Lower leg skin (tissue), 4 donors: Measurements from ENCODE around the gene LMBRD1. TPM values are rescaled to one million over a fixed set of nuclear protein-coding genes. Genes with fewer than 3 reads are reported as not detected.

ENCODE experiments used
- DNase-seq, 2 donors: peaks; one replicate each; pipeline ENCODE4 v3.0.0-alpha.2; 2019; ENCODE audit warnings: low spot score in 2 of 2
- H3K4me3 ChIP-seq: fragments of 200-600 bp; sonication (generic); 2 replicates; pipeline ENCODE4 v1.5.1; 2017; ENCODE audit warnings: mild to moderate bottlenecking, low read depth; ENCODE audit not compliant: poor library complexity, severe bottlenecking
- CTCF ChIP-seq, 3 donors: fragments of 450-650 bp; IDR thresholded peaks; one replicate each; pipeline ENCODE4 v1.5.1; 2016; ENCODE audit warnings: antibody characterized with exemption in 3 of 3, mild to moderate bottlenecking in 3 of 3, moderate library complexity in 2 of 3
- POLR2A ChIP-seq, 2 donors: fragments of 450-650 bp; IDR thresholded peaks; one replicate each; pipeline ENCODE4 v1.6.1; 2016 to 2017; ENCODE audit warnings: antibody characterized with exemption in 2 of 2, mild to moderate bottlenecking in 1 of 2, moderate library complexity in 1 of 2
- whole genome bisulfite sequencing, 2 donors: methylation state at CpG; one replicate each; pipeline ENCODE4 v1.1.5; 2018; 5-methylcytosine and 5-hydroxymethylcytosine counted together
- intact Hi-C: fragments of 100-400 bp; cut with DNase I; formaldehyde crosslinking; loops from one replicate; pipeline ENCODE4 v1.15.0; 2023; ENCODE audit warnings: low total_unique reads
- total RNA-seq, 4 donors: library from RNA; depleted of rRNA; stranded (reverse); fragments of >200 nt; gene quantifications; one replicate each; pipeline ENCODE4 v1.1.0, GENCODE V29; 2016

The LMBRD1 gene
- 10 to 100 TPM; 61.1 to 67.4 (median 65.0) TPM for total RNA-seq

- WGBS, 2 donors: 1 to 2% methylated on average over 34 to 35 of the region's 39 CpGs
- TF ChIP-seq CTCF (IDR thresholded peaks at IDR 0.05) (no peak), POLR2A (IDR thresholded peaks at IDR 0.05) (no peak)
- H3K4me3 ChIP-seq: peak within 1 kb of the TSS; percentile 73
- intact Hi-C loops: no loop called here
- peak; percentile 96 to 99 for DNase-seq
Measured at GRCh38 chr6:69796642-69797390, at the start of gene LMBRD1. LMBRD1 (minus strand) TSS chr6:69797010; CDS start chr6:69796881, 129 bp downstream.

- WGBS, 2 donors: 93 to 95% methylated on average over 2 of the region's 2 CpGs
- intact Hi-C loops: no loop called here
- TF ChIP-seq CTCF (IDR thresholded peaks at IDR 0.05): no peak
- no peak for TF ChIP-seq POLR2A (IDR thresholded peaks at IDR 0.05)
Measured at GRCh38 chr6:69846312-69846711, 49.5 kb upstream of the LMBRD1 start.

GRCh38 chr6:69843189-69843588 is 46.4 kb upstream of the LMBRD1 start:
- 68 to 80% methylated on average over 1 of the region's 1 CpG for WGBS, 2 donors

More at GRCh38 chr6:69846312-69846711, 49.5 kb upstream of the LMBRD1 start:
- no peak for DNase-seq
- no peak overlapping the region for H3K4me3 ChIP-seq

GRCh38 chr6:69841862-69842261 is 45.1 kb upstream of the LMBRD1 start:
- no peak for TF ChIP-seq CTCF (IDR thresholded peaks at IDR 0.05)
- TF ChIP-seq POLR2A (IDR thresholded peaks at IDR 0.05): no peak
- intact Hi-C loops: no loop called here
- WGBS, 2 donors: 57 to 65% methylated on average over 1 of the region's 1 CpG

More at GRCh38 chr6:69843189-69843588, 46.4 kb upstream of the LMBRD1 start:
- H3K4me3 ChIP-seq: no peak overlapping the region
- intact Hi-C loops: no loop called here
- TF ChIP-seq CTCF (IDR thresholded peaks at IDR 0.05) (no peak), POLR2A (IDR thresholded peaks at IDR 0.05) (no peak)
- no peak for DNase-seq

GRCh38 chr6:69835414-69836179 is 38.8 kb upstream of the LMBRD1 start:
- no peak overlapping the region for H3K4me3 ChIP-seq
- TF ChIP-seq CTCF (IDR thresholded peaks at IDR 0.05) (no peak), POLR2A (IDR thresholded peaks at IDR 0.05) (no peak)
- intact Hi-C loops: no loop called here
- 7 to 10% methylated on average over 5 of the region's 5 CpGs for WGBS, 2 donors
- no peak for DNase-seq

More at GRCh38 chr6:69841862-69842261, 45.1 kb upstream of the LMBRD1 start:
- DNase-seq: no peak
- no peak overlapping the region for H3K4me3 ChIP-seq
